ENCODE results near the gene CCSER1.

Gene CCSER1

DNA sequence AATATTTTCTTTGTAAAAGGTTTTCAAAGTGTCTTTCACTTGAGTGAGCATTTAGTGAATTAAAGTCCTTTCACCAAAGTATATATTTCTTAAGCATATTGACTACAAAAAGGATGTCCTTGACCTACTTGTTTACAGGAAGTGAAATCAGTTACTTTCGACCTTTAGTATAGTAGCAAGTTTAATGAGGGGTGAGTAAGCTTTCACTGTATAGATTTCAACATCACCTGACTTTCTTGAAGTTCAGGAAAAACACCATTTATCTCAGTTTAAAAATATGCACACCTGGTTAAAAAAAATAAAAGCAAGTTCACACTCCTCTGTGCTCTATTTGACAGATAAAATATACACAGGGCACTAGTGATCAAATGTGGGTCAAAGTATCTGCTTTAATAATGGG lies 88.1 kb downstream of the CCSER1 start:
- in situ Hi-C loops (cut with MboI; ENCODE audit: low sequenced_read_pairs, unreplicated experiment) = no loop called here
- TF ChIP-seq CTCF (IDR thresholded peaks at IDR 0.05; ENCODE audit: borderline replicate concordance, control extremely low read depth, extremely low read depth, insufficient read depth, missing control alignments) = no peak
- no peak for DNase-seq (ENCODE audit: low spot score)

DNA sequence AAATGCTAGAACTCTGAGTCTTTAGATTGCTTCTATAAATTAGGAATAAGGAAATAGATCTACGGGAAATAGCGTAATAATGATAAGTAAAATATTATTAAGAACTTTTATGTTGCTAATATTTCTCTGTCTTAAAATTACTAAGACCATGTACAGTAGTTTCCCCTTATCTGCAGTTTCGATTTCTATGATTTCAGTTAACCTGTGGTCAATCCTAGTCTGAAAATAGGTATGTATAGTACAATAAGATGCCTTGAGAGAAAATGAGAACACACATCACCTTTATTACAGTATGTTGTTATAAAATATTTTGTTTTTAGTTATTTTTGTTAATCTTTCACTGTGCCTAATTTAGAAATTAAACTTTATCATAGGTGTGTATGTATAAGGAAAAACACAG lies 92.6 kb downstream of the CCSER1 start:
- in situ Hi-C loops (cut with MboI; ENCODE audit: low sequenced_read_pairs, unreplicated experiment) = no loop called here
- no peak for TF ChIP-seq CTCF (IDR thresholded peaks at IDR 0.05; ENCODE audit: borderline replicate concordance, control extremely low read depth, extremely low read depth, insufficient read depth, missing control alignments)

GRCh38 chr4:90220459-90220858 lies 93.3 kb downstream of the CCSER1 start:
- DNase-seq (ENCODE audit: low spot score) = no peak
- no peak for TF ChIP-seq CTCF (IDR thresholded peaks at IDR 0.05; ENCODE audit: borderline replicate concordance, control extremely low read depth, extremely low read depth, insufficient read depth, missing control alignments)
- in situ Hi-C loops (cut with MboI; ENCODE audit: low sequenced_read_pairs, unreplicated experiment) = no loop called here

More for the DNA sequence above, 92.6 kb downstream of the CCSER1 start:
- no peak for DNase-seq (ENCODE audit: low spot score)

DNA sequence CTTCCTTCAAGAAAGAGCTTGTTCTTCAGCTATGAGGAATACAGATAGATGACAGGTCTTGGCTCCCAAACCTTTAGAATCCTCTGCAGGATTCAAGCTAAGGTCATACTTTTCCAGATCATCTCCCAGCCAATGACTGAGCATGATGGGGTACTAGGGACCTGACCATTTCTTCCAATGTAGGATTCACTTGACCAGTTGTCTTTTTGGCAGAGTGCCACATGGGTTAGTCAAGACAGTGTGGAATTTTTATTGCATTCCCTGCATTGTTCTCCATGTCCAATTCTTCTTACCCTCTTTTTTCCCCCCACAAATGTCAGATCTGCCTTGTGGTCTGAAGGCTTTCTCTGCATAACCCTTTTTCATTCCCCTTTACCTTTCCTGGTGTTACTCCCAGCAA lies 99.5 kb downstream of the CCSER1 start:
- in situ Hi-C loops (cut with MboI; ENCODE audit: low sequenced_read_pairs, unreplicated experiment) = no loop called here
- TF ChIP-seq CTCF (IDR thresholded peaks at IDR 0.05; ENCODE audit: borderline replicate concordance, control extremely low read depth, extremely low read depth, insufficient read depth, missing control alignments) = no peak
- no peak for DNase-seq (ENCODE audit: low spot score)

GRCh38 chr4:90227177-90227576 lies 100.0 kb downstream of the CCSER1 start:
- DNase-seq (ENCODE audit: low spot score) = no peak
- TF ChIP-seq CTCF (IDR thresholded peaks at IDR 0.05; ENCODE audit: borderline replicate concordance, control extremely low read depth, extremely low read depth, insufficient read depth, missing control alignments) = no peak
- in situ Hi-C loops (cut with MboI; ENCODE audit: low sequenced_read_pairs, unreplicated experiment) = no loop called here

- no peak for TF ChIP-seq CTCF (IDR thresholded peaks at IDR 0.05; ENCODE audit: borderline replicate concordance, control extremely low read depth, extremely low read depth, insufficient read depth, missing control alignments)
- in situ Hi-C loops (cut with MboI; ENCODE audit: low sequenced_read_pairs, unreplicated experiment) = no loop called here
- no peak for DNase-seq (ENCODE audit: low spot score)
These were observed 107.8 kb downstream of the CCSER1 start for GRCh38 chr4:90234916-90235547.

Measured in GM13976 (cell line).